H1 (cell line): ENCODE measurements around the gene KIN. TPM values are rescaled to one million over a fixed set of nuclear protein-coding genes. Genes with fewer than 3 reads are reported as not detected.

Experiments
- CTCF ChIA-PET: fragments of 300-600 bp; sonication (Branson Sonifier 250); formaldehyde crosslinking; loops from one replicate; lab custom pipeline; 2021; ENCODE audit not compliant: partially characterized antibody; lab: Charles Lee
- POLR2A ChIA-PET: fragments of 300-600 bp; sonication (Branson Sonifier 250); formaldehyde crosslinking; loops from one replicate; lab custom pipeline; 2021; ENCODE audit warnings: inconsistent platforms; ENCODE audit not compliant: partially characterized antibody; lab: Charles Lee
- DNase-seq, 2 experiments: peaks; one replicate each; pipeline versions ENCODE4 v3.0.0 to v3.0.0-alpha.2; 2010 to 2022; ENCODE audit warnings: low spot score in 2 of 2, low read depth in 1 of 2, mixed read lengths in 1 of 2
- FAIRE-seq: peaks from 2 replicates; lab custom pipeline; 2011; peaks lifted over from hg19 to GRCh38; lab: Jason Lieb, UNC
- H2AFZ ChIP-seq: 2 replicates; pipeline ENCODE4 v1.8.1; 2012; ENCODE audit warnings: low read length, inconsistent platforms
- H2AK5ac ChIP-seq: 2 replicates; pipeline ENCODE4 v1.6.1; 2013; ENCODE audit warnings: low read depth, low read length
- H2BK120ac ChIP-seq: replicated peaks from 2 replicates; pipeline ENCODE3; 2013; ENCODE audit warnings: low read depth, low read length, inconsistent platforms
- H2BK12ac ChIP-seq: 2 replicates; pipeline ENCODE4 v1.6.1; 2013; ENCODE audit warnings: low read depth, low read length
- H2BK15ac ChIP-seq: 2 replicates; pipeline ENCODE4 v1.6.1; 2013; ENCODE audit warnings: low read length
- H2BK20ac ChIP-seq: 2 replicates; pipeline ENCODE4 v1.6.1; 2013; ENCODE audit warnings: low read length
- H2BK5ac ChIP-seq: 2 replicates; pipeline ENCODE4 v1.6.1; 2013; ENCODE audit warnings: low read depth, low read length
- H3K14ac ChIP-seq: 2 replicates; pipeline ENCODE4 v1.6.1; 2013; ENCODE audit warnings: inconsistent platforms; ENCODE audit not compliant: insufficient read length
- H3K18ac ChIP-seq: 2 replicates; pipeline ENCODE4 v1.6.1; 2013; ENCODE audit warnings: low read length; ENCODE audit errors: extremely low read depth
- H3K23ac ChIP-seq: 2 replicates; pipeline ENCODE4 v1.6.1; 2013; ENCODE audit warnings: inconsistent platforms; ENCODE audit not compliant: insufficient read length
- H3K23me2 ChIP-seq: 2 replicates; pipeline ENCODE4 v1.6.1; 2013; ENCODE audit warnings: low read depth, low read length
- H3K27ac ChIP-seq: 2 replicates; pipeline ENCODE4 v1.6.1; 2011; ENCODE audit warnings: low read depth, low read length, inconsistent platforms
- H3K27me3 ChIP-seq, 4 experiments: replicated peaks in 1 of 4; 1 replicate in 1 of 4; 2 replicates in 3 of 4; pipeline versions ENCODE4 v1.6.1 to v1.8.1; 2011 to 2013; ENCODE audit warnings: low read length in 3 of 4, mild to moderate bottlenecking in 3 of 4, inconsistent platforms in 2 of 4, mixed read lengths in 2 of 4, moderate library complexity in 1 of 4; ENCODE audit not compliant: control insufficient read depth in 3 of 4, insufficient read depth in 3 of 4; ENCODE audit errors: extremely low read depth in 1 of 4
- H3K36me3 ChIP-seq, 4 experiments: 2 replicates each; pipeline versions ENCODE4 v1.6.1 to v1.8.1; 2011 to 2013; ENCODE audit warnings: mild to moderate bottlenecking in 4 of 4, low read length in 3 of 4, moderate library complexity in 2 of 4, control low read depth in 1 of 4, inconsistent platforms in 1 of 4; ENCODE audit not compliant: insufficient read depth in 4 of 4, control insufficient read depth in 2 of 4
- H3K4ac ChIP-seq: replicated peaks from 2 replicates; pipeline ENCODE3; 2013; ENCODE audit warnings: low read length, low read depth, mixed read lengths, inconsistent platforms; ENCODE audit not compliant: insufficient read length
- H3K4me1 ChIP-seq, 4 experiments: replicated peaks in 1 of 4; 1 replicate in 1 of 4; 2 replicates in 3 of 4; pipeline versions ENCODE4 v1.6.1 to v1.8.1; 2011 to 2013; ENCODE audit warnings: low read length in 3 of 4, inconsistent platforms in 2 of 4, mixed read lengths in 1 of 4; ENCODE audit not compliant: insufficient read depth in 4 of 4, control insufficient read depth in 3 of 4
- H3K4me2 ChIP-seq, 2 experiments: 2 replicates each; pipeline versions ENCODE4 v1.6.1 to v1.8.1; 2011 to 2013; ENCODE audit warnings: low read depth in 2 of 2, low read length in 2 of 2, control low read depth in 1 of 2, inconsistent platforms in 1 of 2, mild to moderate bottlenecking in 1 of 2; ENCODE audit not compliant: insufficient read depth in 1 of 2
- H3K4me3 ChIP-seq, 4 experiments: fragments of 200-600, 300-600 bp in 1 of 4; sonication (generic), shearing (Covaris generic), sonication (Bioruptor Twin) in 1 of 4; 2 replicates each; pipeline versions ENCODE4 v1.5.1 to v1.8.1; 2011 to 2016; ENCODE audit warnings: low read length in 4 of 4, low read depth in 3 of 4, control low read depth in 2 of 4, inconsistent platforms in 2 of 4, mild to moderate bottlenecking in 2 of 4, mixed read lengths in 1 of 4, moderate library complexity in 1 of 4; ENCODE audit not compliant: insufficient read depth in 2 of 4; ENCODE audit errors: extremely low read depth in 1 of 4
- H3K56ac ChIP-seq: replicated peaks from 2 replicates; pipeline ENCODE3; 2013; ENCODE audit warnings: low read depth, mild to moderate bottlenecking, mixed read lengths, low read length, inconsistent platforms; ENCODE audit not compliant: insufficient read length
- H3K79me1 ChIP-seq: 2 replicates; pipeline ENCODE4 v1.6.1; 2013; ENCODE audit warnings: low read depth, low read length, control low read depth
- H3K79me2 ChIP-seq, 2 experiments: 2 replicates each; pipeline versions ENCODE4 v1.6.1 to v1.8.1; 2012 to 2013; ENCODE audit warnings: low read length in 2 of 2, mild to moderate bottlenecking in 2 of 2, inconsistent platforms in 1 of 2; ENCODE audit not compliant: insufficient read depth in 2 of 2, control insufficient read depth in 1 of 2
- H3K9ac ChIP-seq, 4 experiments: replicated peaks in 1 of 4; 1 replicate in 1 of 4; 2 replicates in 3 of 4; pipeline versions ENCODE4 v1.6.1 to v1.8.1; 2011 to 2013; ENCODE audit warnings: low read depth in 3 of 4, low read length in 3 of 4, control low read depth in 2 of 4, mild to moderate bottlenecking in 2 of 4, moderate library complexity in 2 of 4, inconsistent platforms in 1 of 4; ENCODE audit errors: extremely low read depth in 1 of 4
- H3K9me3 ChIP-seq, 2 experiments: 2 replicates each; pipeline versions ENCODE4 v1.6.1 to v1.8.1; 2012 to 2013; ENCODE audit warnings: mild to moderate bottlenecking in 2 of 2, moderate library complexity in 2 of 2, control low read depth in 1 of 2, inconsistent platforms in 1 of 2, low read depth in 1 of 2, low read length in 1 of 2, mixed read lengths in 1 of 2; ENCODE audit not compliant: insufficient read depth in 2 of 2
- H4K20me1 ChIP-seq, 2 experiments: replicated peaks in 1 of 2; 2 replicates each; pipeline versions ENCODE3 to v1.8.1; 2011 to 2013; ENCODE audit warnings: inconsistent platforms in 2 of 2, low read length in 2 of 2, mild to moderate bottlenecking in 1 of 2; ENCODE audit not compliant: insufficient read depth in 2 of 2, control insufficient read depth in 1 of 2
- H4K5ac ChIP-seq: 2 replicates; pipeline ENCODE4 v1.6.1; 2013; ENCODE audit warnings: low read length, low read depth, mixed read lengths, inconsistent platforms; ENCODE audit not compliant: insufficient read length
- H4K8ac ChIP-seq: 2 replicates; pipeline ENCODE4 v1.8.0; 2013; ENCODE audit warnings: mild to moderate bottlenecking, moderate library complexity, low read length, inconsistent platforms; ENCODE audit not compliant: insufficient read depth; ENCODE audit errors: extremely low read depth
- H4K91ac ChIP-seq: replicated peaks from 2 replicates; pipeline ENCODE3; 2013; ENCODE audit warnings: low read length, mixed read lengths, inconsistent platforms; ENCODE audit not compliant: insufficient read length
- ASH2L ChIP-seq: fragments of 200-600, 300-600 bp; sonication (generic); IDR thresholded peaks from one replicate; pipeline ENCODE4 v1.7.1; 2017; ENCODE audit warnings: low read length
- CBX5 ChIP-seq: fragments of 300-800, 300-1000 bp; sonication (generic); IDR thresholded peaks from 2 replicates; pipeline ENCODE4 v1.7.1; 2016; ENCODE audit warnings: antibody characterized with exemption, low read length, low read depth
- EP300 ChIP-seq, 2 experiments: IDR thresholded peaks; 1 replicate in 1 of 2; 2 replicates in 1 of 2; pipeline ENCODE4 v1.6.1; 2011 to 2012; ENCODE audit warnings: low read depth in 2 of 2, low read length in 2 of 2, mild to moderate bottlenecking in 2 of 2, borderline replicate concordance in 1 of 2, inconsistent platforms in 1 of 2, moderate library complexity in 1 of 2
- HDAC2 ChIP-seq, 2 experiments: fragments of 300-600 bp in 1 of 2; sonication (generic) in 1 of 2; IDR thresholded peaks; 2 replicates each; pipeline ENCODE4 v1.6.1; 2011 to 2012; ENCODE audit warnings: low read depth in 2 of 2, low read length in 2 of 2, mild to moderate bottlenecking in 2 of 2, moderate library complexity in 2 of 2, borderline replicate concordance in 1 of 2, inconsistent platforms in 1 of 2
- JUN ChIP-seq: IDR thresholded peaks from 2 replicates; pipeline ENCODE4 v1.6.1; 2011; ENCODE audit warnings: low read depth, mild to moderate bottlenecking, improper control_type of control experiment, low read length
- JUND ChIP-seq: IDR thresholded peaks from 2 replicates; pipeline ENCODE4 v1.6.1; 2011; ENCODE audit warnings: mild to moderate bottlenecking, improper control_type of control experiment, low read length
- NRF1 ChIP-seq: IDR thresholded peaks from 2 replicates; pipeline ENCODE4 v1.6.1; 2011; ENCODE audit warnings: mild to moderate bottlenecking, low read depth, low read length, improper control_type of control experiment
- SP2 ChIP-seq: IDR thresholded peaks from 2 replicates; pipeline ENCODE4 v1.6.1; 2012; ENCODE audit warnings: mild to moderate bottlenecking, low read length, inconsistent platforms
- WGBS, 2 experiments: shearing (Covaris generic) in 1 of 2; methylation state at CpG; one replicate each; pipeline versions ENCODE4 v1.1.6 to v1.1.7; 2013 to 2015; ENCODE audit warnings: low lambda C conversion rate in 2 of 2, mixed read lengths in 2 of 2, inconsistent platforms in 1 of 2, low coverage in 1 of 2, missing lambda C conversion rate in 1 of 2; ENCODE audit not compliant: insufficient replicate concordance in 2 of 2, insufficient coverage in 1 of 2, insufficient read length in 1 of 2; ENCODE audit errors: extremely low coverage in 1 of 2, missing lambda C conversion rate in 1 of 2; 5-methylcytosine and 5-hydroxymethylcytosine counted together
- polyA plus RNA-seq, 7 experiments: library from polyadenylated mRNA; depleted of rRNA in 3 of 7; stranded (reverse) in 5 of 7; unstranded in 2 of 7; fragments of >200 nt in 5 of 7; fragments of 200-250 nt in 2 of 7; gene quantifications; 1 replicate in 5 of 7; 2 replicates in 1 of 7; 4 replicates in 1 of 7; pipeline versions ENCODE4 v1.2.1 to v1.2.3, GENCODE V29; 2011 to 2013; ENCODE audit warnings: missing spikeins in 2 of 7, mixed read lengths in 2 of 7
- total RNA-seq: library from RNA; stranded (reverse); fragmentation: NEBNext Ultra II Directional; extraction: Animal tissue kit (Norgen Biotek cat#: 25700); gene quantifications from 2 replicates; pipeline ENCODE4 v1.2.1, GENCODE V29; 2021
- TF ChIP-seq, protein P1 (sequence below), 3 experiments: IDR thresholded peaks; 1 replicate in 2 of 3; 2 replicates in 1 of 3; pipeline versions ENCODE4 v1.5.1 to v1.6.1; 2011; ENCODE audit warnings: low read length in 3 of 3, mild to moderate bottlenecking in 3 of 3, inconsistent platforms in 2 of 3, low read depth in 1 of 3, moderate library complexity in 1 of 3; ENCODE audit not compliant: insufficient read depth in 1 of 3; ENCODE audit errors: control extremely low read depth in 1 of 3

The KIN gene
- total and polyA plus RNA-seq, 2 of the 8 experiments (the other 6 are each of a cell fraction or from before 2014, with no cell fraction given), result 3.7 to 16.5 TPM

DNA sequence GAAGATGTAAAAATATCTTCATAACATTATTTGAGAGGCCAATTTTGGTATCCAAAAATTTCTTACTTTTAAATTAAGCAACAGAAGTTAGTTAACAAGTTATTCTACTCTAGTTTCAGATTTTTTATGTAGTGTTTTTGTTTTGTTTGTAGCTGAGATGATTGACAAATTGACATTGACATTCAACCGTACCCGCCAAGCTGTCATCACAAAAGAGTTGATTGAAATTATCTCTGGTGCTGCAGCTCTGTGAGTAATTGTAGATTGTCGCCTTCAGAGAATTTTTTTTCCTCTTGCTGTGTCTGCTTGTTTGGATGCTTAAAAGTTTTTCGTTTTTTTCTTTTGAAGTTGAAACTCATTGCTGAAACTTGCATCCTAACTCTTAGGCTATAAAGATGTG, 14.8 kb upstream of the KIN start:
- Histone ChIP-seq H2AFZ (no peak overlapping the region), H3K4ac (no peak overlapping the region), H2BK20ac (no peak overlapping the region), H2BK120ac (no peak overlapping the region), H3K9me3 (no peaks in the 10 kb centered on the region), H3K79me1 (no peaks in the 10 kb centered on the region), H4K5ac (no peak overlapping the region), H3K14ac (no peak overlapping the region), H3K56ac (no peak overlapping the region), H4K8ac (no peak overlapping the region), H3K79me2 (no peaks in the 10 kb centered on the region), H3K23ac (no peak overlapping the region), H3K9ac (no peak overlapping the region), H2BK12ac (no peak overlapping the region), H2BK5ac (no peak overlapping the region), H3K4me2 (no peak overlapping the region), H3K27ac (no peak overlapping the region), H2BK15ac (no peak overlapping the region), H3K18ac (no peak overlapping the region), H3K36me3 (peaks cover 18 to 81% (median 65%) of the 10 kb centered on the region in 4 experiments), H3K23me2 (no peaks in the 10 kb centered on the region), H3K27me3 (peaks cover 0 to 1% (median 0%) of the 10 kb centered on the region in 4 experiments; a peak in 1 of 7 replicates), H4K91ac (no peak overlapping the region), H3K4me3 (no peak overlapping the region), H3K4me1 (no peaks in the 10 kb centered on the region), H4K20me1 (peaks cover 0 to 3% of the 10 kb centered on the region in 2 experiments), H2AK5ac (no peak overlapping the region)
- no peak for DNase-seq
- WGBS, 2 experiments, result 83% methylated on average over 4 of the region's 4 CpGs; no CpG with 5 or more reads in 1 of the 2 experiments
- CTCF ChIA-PET, result no interaction called here
- POLR2A ChIA-PET, result no interaction called here
- TF ChIP-seq JUN (no peak), EP300 (IDR thresholded peaks at IDR 0.05; ENCODE audit: borderline replicate concordance in 1 of 2, low read depth in 2 of 2, low read length in 2 of 2) (no peak), ASH2L (no peak), CBX5 (no peak), NRF1 (no peak), HDAC2 (IDR thresholded peaks at IDR 0.05; ENCODE audit: borderline replicate concordance in 1 of 2, low read depth in 2 of 2, low read length in 2 of 2) (no peak), SP2 (no peak), JUND (no peak)
- TF ChIP-seq, protein P1, sequence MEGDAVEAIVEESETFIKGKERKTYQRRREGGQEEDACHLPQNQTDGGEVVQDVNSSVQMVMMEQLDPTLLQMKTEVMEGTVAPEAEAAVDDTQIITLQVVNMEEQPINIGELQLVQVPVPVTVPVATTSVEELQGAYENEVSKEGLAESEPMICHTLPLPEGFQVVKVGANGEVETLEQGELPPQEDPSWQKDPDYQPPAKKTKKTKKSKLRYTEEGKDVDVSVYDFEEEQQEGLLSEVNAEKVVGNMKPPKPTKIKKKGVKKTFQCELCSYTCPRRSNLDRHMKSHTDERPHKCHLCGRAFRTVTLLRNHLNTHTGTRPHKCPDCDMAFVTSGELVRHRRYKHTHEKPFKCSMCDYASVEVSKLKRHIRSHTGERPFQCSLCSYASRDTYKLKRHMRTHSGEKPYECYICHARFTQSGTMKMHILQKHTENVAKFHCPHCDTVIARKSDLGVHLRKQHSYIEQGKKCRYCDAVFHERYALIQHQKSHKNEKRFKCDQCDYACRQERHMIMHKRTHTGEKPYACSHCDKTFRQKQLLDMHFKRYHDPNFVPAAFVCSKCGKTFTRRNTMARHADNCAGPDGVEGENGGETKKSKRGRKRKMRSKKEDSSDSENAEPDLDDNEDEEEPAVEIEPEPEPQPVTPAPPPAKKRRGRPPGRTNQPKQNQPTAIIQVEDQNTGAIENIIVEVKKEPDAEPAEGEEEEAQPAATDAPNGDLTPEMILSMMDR (IDR thresholded peaks at IDR 0.05; ENCODE audit: control extremely low read depth in 1 of 3, insufficient read depth in 1 of 3, low read depth in 1 of 3, low read length in 3 of 3), result no peak
- FAIRE-seq, result no peak
